Measurements from ENCODE around the gene SAE1. TPM values are rescaled to one million over a fixed set of nuclear protein-coding genes. Genes with fewer than 3 reads are reported as not detected.

Gene SAE1
- total RNA-seq, 1 donor from 2014 or later, result 305 TPM

DNA sequence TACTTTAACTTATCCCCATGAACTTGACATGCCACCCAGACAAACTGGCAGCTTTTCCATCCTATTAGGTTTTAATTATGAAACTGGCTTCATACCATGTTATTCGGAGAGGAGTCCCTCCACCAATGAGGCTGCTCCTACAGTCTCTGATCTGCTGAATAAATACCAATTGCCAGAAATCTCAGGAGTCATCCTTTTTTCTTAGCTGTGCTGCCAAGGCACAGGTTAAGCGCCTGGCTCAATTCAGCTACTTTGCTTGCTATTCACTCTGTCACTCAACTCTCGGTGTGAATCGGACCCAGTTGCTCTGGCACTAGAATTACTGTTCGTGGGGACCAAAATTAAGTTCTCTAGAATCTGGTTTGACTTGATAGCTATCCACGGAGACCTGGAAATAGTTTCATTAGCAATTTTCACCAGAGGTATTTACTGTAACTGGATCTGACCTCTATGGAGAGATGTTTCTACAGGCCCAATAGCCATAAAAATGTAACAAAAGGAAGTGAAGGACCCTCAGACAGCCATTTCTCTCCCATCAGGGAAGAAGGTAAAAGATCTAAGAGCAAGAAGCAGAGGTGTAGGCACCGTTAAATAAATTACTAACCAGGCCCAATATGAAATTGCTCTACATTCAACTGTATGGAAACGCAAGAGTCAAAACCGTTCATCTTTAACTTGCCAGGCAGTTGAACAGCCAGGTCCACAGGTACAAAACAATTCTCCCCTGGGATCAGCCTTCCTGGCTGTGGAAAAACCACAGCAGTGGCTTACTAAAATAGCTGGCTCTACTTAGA lies 22.5 kb upstream of the SAE1 start:
- H3K4me3 ChIP-seq, result no peak overlapping the region
- H3F3A ChIP-seq (ENCODE audit: low read depth), result peaks cover 22% of the 10 kb centered on the region
- no peaks in the 10 kb centered on the region for H3K27me3 ChIP-seq
- no peak for DNase-seq (ENCODE audit: low spot score)
- TF ChIP-seq, protein P1, sequence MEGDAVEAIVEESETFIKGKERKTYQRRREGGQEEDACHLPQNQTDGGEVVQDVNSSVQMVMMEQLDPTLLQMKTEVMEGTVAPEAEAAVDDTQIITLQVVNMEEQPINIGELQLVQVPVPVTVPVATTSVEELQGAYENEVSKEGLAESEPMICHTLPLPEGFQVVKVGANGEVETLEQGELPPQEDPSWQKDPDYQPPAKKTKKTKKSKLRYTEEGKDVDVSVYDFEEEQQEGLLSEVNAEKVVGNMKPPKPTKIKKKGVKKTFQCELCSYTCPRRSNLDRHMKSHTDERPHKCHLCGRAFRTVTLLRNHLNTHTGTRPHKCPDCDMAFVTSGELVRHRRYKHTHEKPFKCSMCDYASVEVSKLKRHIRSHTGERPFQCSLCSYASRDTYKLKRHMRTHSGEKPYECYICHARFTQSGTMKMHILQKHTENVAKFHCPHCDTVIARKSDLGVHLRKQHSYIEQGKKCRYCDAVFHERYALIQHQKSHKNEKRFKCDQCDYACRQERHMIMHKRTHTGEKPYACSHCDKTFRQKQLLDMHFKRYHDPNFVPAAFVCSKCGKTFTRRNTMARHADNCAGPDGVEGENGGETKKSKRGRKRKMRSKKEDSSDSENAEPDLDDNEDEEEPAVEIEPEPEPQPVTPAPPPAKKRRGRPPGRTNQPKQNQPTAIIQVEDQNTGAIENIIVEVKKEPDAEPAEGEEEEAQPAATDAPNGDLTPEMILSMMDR (IDR thresholded peaks at IDR 0.05), result no peak
- TF ChIP-seq EZH2 (IDR thresholded peaks at IDR 0.05), result no peak
- TF ChIP-seq EZH2phosphoT487 (IDR thresholded peaks at IDR 0.05), result no peak
- Mint-ChIP-seq H3K4me1 (peaks cover 52% of the 10 kb centered on the region), H3K4me3 (no peak overlapping the region), H3K27ac (peak overlapping the region; percentile 42), H3K9me3 (no peaks in the 10 kb centered on the region), H3K27me3 (ENCODE audit: insufficient read depth, low read depth) (no peaks in the 10 kb centered on the region), H3K36me3 (peaks cover 16% of the 10 kb centered on the region)
- no peaks in the 10 kb centered on the region for H3K36me3 ChIP-seq
- H3K4me2 ChIP-seq, result peak overlapping the region; percentile 88
- no peak overlapping the region for H3K9ac ChIP-seq
- no peak overlapping the region for H2AFZ ChIP-seq (replicated peaks)
- H4K20me1 ChIP-seq (ENCODE audit: low read depth), result peaks cover 28% of the 10 kb centered on the region
- H3K9me3 ChIP-seq (ENCODE audit: low read depth), result no peaks in the 10 kb centered on the region
- H3K79me2 ChIP-seq (ENCODE audit: low read depth), result peaks cover 91% of the 10 kb centered on the region
- H3K27ac ChIP-seq, result peak overlapping the region; percentile 10
- H3K4me1 ChIP-seq, result peaks cover 27% of the 10 kb centered on the region

DNA sequence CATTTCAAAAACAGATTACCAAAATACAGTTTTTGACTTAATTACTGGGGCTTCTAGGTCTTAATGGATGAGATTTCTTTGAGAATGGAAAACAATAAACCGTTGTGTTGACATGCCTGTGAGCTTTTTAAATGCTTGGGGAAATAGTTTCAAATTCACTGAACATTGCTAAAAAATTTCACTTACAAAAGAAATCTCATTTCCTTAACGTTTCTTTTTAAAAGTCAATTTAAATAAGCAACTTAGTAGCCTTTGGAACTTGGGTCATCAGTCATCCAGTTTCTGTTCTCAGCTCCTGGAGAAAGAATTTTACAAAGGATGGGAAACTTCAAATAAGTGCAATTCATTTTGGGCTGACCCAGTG lies 21.5 kb upstream of the SAE1 start:
- peaks cover 15% of the 10 kb centered on the region for H3K36me3 Mint-ChIP-seq
- peaks cover 2% of the 10 kb centered on the region for H3K27me3 Mint-ChIP-seq (ENCODE audit: insufficient read depth, low read depth)
- no peak for DNase-seq (ENCODE audit: low spot score)
- peaks cover 59% of the 10 kb centered on the region for H3K4me1 Mint-ChIP-seq
- H3K4me3 ChIP-seq, result peak overlapping the region; percentile 97
- H3K4me2 ChIP-seq, result peak overlapping the region; percentile 88
- no peak overlapping the region for H3K9ac ChIP-seq
- H3K79me2 ChIP-seq (ENCODE audit: low read depth), result peaks cover 81% of the 10 kb centered on the region
- peaks cover 32% of the 10 kb centered on the region for H3F3A ChIP-seq (ENCODE audit: low read depth)
- H3K27me3 ChIP-seq, result no peaks in the 10 kb centered on the region
- peak overlapping the region; percentile 24 for H3K27ac ChIP-seq
- TF ChIP-seq EZH2 (IDR thresholded peaks at IDR 0.05), result no peak
- no peak for TF ChIP-seq EZH2phosphoT487 (IDR thresholded peaks at IDR 0.05)
- H2AFZ ChIP-seq (replicated peaks), result no peak overlapping the region
- H4K20me1 ChIP-seq (ENCODE audit: low read depth), result peaks cover 23% of the 10 kb centered on the region
- H3K4me3 Mint-ChIP-seq, result peak overlapping the region; percentile 97
- H3K4me1 ChIP-seq, result peaks cover 27% of the 10 kb centered on the region
- H3K9me3 ChIP-seq (ENCODE audit: low read depth), result no peaks in the 10 kb centered on the region
- H3K36me3 ChIP-seq, result no peaks in the 10 kb centered on the region
- H3K27ac Mint-ChIP-seq, result no peak overlapping the region
- no peaks in the 10 kb centered on the region for H3K9me3 Mint-ChIP-seq

DNA sequence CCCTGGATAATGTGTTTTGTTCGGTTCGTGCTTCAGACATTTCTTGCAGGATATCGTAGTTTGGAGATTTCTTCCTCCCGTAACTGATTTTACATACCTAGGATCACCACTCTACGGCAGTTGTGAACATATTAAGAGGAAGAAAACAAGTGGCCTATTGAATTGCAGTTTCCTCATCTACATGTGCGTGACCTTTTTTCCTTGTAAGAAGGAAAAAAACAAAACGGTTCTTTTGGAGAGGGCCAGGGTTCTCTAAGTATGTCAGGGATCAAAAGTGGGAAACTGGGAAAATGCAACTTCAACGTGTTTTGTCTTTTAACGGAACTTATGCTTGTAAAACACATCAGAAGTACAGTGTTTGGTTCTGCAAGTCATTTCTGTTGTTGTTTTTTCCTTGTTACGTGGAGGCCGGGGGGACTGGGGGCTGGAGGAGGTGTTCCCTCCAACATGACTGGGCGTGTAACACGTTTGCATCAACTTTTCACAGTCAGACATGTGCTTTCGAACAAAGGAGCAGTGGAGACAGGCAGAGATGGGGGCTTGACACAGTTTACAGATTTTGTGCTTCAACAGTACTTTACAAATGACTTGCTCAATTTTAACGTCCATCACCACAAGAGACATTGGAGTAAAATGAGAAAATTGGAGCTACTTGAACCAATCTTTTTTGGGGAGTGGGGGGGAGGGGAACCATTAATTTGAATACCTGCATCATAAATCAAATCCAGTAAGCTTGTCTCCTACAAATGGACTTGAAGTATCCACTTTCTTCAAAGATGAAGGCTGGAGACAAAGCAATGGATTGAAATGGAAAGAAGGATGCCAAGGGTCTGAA lies 20.9 kb upstream of the SAE1 start:
- no peaks in the 10 kb centered on the region for H3K9me3 ChIP-seq (ENCODE audit: low read depth)
- H3K4me3 Mint-ChIP-seq, result peak overlapping the region; percentile 97
- TF ChIP-seq EZH2phosphoT487 (IDR thresholded peaks at IDR 0.05) (no peak), EZH2 (IDR thresholded peaks at IDR 0.05) (no peak)
- TF ChIP-seq, protein P1 (IDR thresholded peaks at IDR 0.05), result no peak
- peak overlapping the region; percentile 18 for H3K9ac ChIP-seq
- H3K4me2 ChIP-seq, result peak overlapping the region; percentile 88
- H3K27ac ChIP-seq, result peak overlapping the region; percentile 24
- H3K36me3 Mint-ChIP-seq, result peaks cover 15% of the 10 kb centered on the region
- no peak overlapping the region for H2AFZ ChIP-seq (replicated peaks)
- no peak for DNase-seq (ENCODE audit: low spot score)
- H3F3A ChIP-seq (ENCODE audit: low read depth), result peaks cover 35% of the 10 kb centered on the region
- no peaks in the 10 kb centered on the region for H3K27me3 ChIP-seq
- peaks cover 75% of the 10 kb centered on the region for H3K79me2 ChIP-seq (ENCODE audit: low read depth)
- H3K27ac Mint-ChIP-seq, result peak overlapping the region; percentile 88
- H4K20me1 ChIP-seq (ENCODE audit: low read depth), result peaks cover 17% of the 10 kb centered on the region
- peaks cover 61% of the 10 kb centered on the region for H3K4me1 Mint-ChIP-seq
- H3K9me3 Mint-ChIP-seq, result no peaks in the 10 kb centered on the region
- H3K36me3 ChIP-seq, result no peaks in the 10 kb centered on the region
- peaks cover 27% of the 10 kb centered on the region for H3K4me1 ChIP-seq
- H3K27me3 Mint-ChIP-seq (ENCODE audit: insufficient read depth, low read depth), result peaks cover 2% of the 10 kb centered on the region
- H3K4me3 ChIP-seq, result peak overlapping the region; percentile 97
